KBM-7 (cell line): ENCODE data around the gene NCS1.

Experiments used
- DNase-seq: peaks from one replicate; pipeline ENCODE4 v3.0.0-alpha.2; 2015
- in situ Hi-C: fragments of 300-500 bp; cut with MboI; formaldehyde crosslinking; loops from 2 replicates; pipeline ENCODE4 v1.14.3; 2020; ENCODE audit warnings: low sequenced_read_pairs, low pct_unique_long_range_greater_than_20kb, mixed read lengths

The NCS1 gene

GRCh38 chr9:130144703-130145102 lies 27.5 kb upstream of the NCS1 start:
- in situ Hi-C loops, result no loop called here

GRCh38 chr9:130145658-130146057 lies 26.5 kb upstream of the NCS1 start:
- no peak for DNase-seq
- in situ Hi-C loops, result no loop called here

More at GRCh38 chr9:130144703-130145102, 27.5 kb upstream of the NCS1 start:
- no peak for DNase-seq

DNA sequence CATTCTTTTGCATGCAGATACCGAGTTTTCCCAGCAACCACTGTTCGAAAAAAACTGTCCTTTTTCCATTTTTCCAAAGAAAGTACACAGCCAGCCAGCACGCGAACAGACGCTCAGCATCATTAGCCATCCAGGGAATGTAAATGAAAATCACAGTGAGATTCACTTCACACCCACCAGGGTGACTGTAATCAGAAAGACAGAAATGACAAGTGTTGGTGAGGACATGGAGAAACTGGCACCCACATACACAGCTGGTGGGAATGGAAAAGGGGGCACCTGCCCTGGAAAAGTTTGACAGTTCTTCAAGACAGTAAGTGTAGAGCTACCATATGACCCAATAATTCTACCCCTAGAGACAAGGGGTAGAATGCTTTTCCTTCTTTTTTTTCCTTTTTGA lies 25.0 kb upstream of the NCS1 start:
- DNase-seq, result no peak
- in situ Hi-C loops, result no loop called here

DNA sequence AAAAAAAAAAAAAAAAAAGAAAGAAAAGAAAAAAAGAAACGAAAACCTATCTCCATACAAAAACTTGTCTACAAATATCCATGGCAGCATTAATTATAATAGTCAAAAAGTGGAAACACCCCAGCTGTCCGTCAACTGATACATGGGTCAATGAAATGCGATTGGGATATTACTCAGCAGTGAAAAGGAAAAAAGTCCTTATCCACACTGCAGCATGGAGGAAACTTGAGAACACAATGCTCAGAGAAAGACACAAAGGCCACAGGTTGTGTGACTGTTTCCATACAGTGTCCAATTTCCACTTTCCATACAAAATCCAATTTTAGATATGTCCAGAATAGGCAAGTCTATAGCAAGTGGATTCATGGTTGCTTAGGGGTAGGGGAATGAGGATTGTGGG lies 24.3 kb upstream of the NCS1 start:
- no peak for DNase-seq
- in situ Hi-C loops, result no loop called here

- in situ Hi-C loops, result no loop called here
- DNase-seq, result no peak
Measured at GRCh38 chr9:130149031-130149430, 23.2 kb upstream of the NCS1 start.

- no peak for DNase-seq
- in situ Hi-C loops, result no loop called here
Measured at GRCh38 chr9:130149654-130150286, 22.4 kb upstream of the NCS1 start.

- no peak for DNase-seq
- in situ Hi-C loops, result no loop called here
Measured at GRCh38 chr9:130150779-130151382, 21.3 kb upstream of the NCS1 start.

DNA sequence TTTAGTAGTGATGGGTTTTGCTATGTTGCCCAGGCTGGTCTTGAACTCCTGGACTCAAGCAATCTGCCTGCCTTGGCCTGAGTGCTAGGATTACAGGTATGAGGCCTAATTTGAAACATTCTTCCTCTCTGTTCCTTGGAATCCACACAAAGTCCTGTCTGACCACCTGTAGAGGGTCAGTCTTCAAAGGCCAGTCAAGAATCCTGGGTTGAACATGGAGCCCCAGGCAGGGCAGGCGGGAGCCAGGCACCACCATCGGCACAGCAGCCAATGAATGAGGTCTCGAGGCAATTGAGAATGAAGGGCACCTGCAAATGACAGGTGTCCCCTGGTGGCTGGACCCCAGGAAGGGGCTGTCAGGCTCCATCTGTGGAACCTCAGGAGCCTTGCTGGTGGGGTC lies 17.4 kb upstream of the NCS1 start:
- DNase-seq, result no peak
- in situ Hi-C loops, result no loop called here

- in situ Hi-C loops, result no loop called here
- no peak for DNase-seq
Measured at GRCh38 chr9:130155647-130156046, 16.6 kb upstream of the NCS1 start.

GRCh38 chr9:130156672-130157071 lies 15.5 kb upstream of the NCS1 start:
- no peak for DNase-seq
- in situ Hi-C loops, result no loop called here

DNA sequence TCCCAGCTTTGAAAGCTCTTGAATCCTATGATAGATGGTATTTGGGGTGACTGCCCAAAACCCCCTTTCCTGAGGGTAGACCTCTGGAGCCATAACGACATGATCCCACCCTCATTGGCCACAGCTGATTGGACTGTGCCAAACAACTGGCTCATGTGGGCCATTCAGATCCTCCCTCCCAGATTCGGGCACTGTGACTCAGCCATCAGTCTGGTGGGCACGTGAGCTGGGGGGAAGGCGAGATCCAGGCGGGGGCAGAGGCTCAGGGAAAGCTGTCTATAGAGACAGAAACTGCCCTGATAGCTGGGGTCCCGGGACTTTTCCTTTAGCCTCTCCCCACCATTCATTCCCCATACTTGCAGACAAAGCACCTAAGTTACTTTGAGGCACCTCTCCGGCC lies 15.1 kb upstream of the NCS1 start:
- in situ Hi-C loops, result no loop called here

DNA sequence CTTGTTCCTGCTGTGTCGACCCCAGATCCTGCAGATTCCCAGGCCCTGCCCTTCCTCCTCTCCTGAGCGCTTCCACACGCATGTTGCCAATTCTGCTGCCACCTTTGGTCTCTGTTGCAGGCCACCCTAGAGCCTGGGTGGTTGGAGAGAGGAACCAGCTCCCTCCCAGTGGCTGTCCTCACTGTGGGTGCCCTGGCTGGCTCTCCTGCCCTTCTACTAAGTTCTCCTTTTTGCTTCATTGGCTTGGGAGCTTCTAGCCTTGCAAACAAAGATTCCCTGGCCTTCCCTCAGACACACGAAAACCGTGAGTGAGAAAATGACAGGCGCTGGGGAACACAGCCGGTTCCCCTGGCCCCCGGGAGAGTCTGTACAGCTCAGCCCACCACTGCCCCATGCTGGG lies 14.2 kb upstream of the NCS1 start:
- no peak for DNase-seq
- in situ Hi-C loops, result no loop called here

More for the DNA sequence above, 15.1 kb upstream of the NCS1 start:
- DNase-seq, result no peak

- in situ Hi-C loops, result no loop called here
- DNase-seq, result no peak
Measured at GRCh38 chr9:130159057-130159456, 13.1 kb upstream of the NCS1 start.

- no peak for DNase-seq
- in situ Hi-C loops, result no loop called here
Measured at GRCh38 chr9:130159915-130160670, 12.1 kb upstream of the NCS1 start.

- in situ Hi-C loops, result no loop called here
- DNase-seq, result no peak
Measured at GRCh38 chr9:130160862-130161470, 11.2 kb upstream of the NCS1 start.

DNA sequence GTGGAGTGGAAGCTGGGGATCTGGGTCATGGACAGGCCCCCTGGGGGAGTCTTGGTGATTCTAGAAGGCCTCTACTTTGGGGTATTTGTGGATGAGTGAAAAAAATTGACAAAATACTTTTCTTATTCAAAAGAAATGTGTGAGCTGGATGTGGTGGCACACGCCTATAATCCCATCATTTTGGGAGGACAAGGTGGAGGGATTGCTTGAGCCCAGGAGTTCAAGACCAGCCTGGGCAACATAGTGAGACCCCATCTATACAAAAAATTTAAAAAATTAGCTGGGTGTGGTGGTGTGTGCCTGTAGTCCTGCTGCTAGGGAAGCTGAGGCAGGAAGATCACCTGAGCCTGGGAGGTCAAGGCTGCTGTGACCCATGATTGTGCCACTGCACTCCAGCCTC lies 6.6 kb upstream of the NCS1 start:
- no peak for DNase-seq
- in situ Hi-C loops, result no loop called here

DNA sequence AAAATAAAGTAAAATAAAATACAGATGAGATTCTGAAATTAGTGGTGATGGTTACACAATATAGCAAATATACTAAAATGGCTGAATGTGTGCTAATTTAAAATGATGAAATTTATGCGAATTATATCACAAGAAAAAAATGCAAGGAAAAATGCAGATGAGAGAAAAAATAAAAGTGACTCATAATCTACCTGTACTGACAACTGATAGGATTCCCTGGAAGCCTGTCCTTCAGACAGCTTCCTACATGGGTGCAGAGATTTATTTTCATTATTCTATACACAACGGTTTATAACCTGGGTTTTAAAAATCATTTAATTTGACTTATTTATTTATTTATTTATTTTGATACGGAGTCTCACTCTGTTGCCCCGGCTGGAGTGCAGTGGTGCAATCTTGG lies 5.8 kb upstream of the NCS1 start:
- DNase-seq, result no peak
- in situ Hi-C loops, result no loop called here

DNA sequence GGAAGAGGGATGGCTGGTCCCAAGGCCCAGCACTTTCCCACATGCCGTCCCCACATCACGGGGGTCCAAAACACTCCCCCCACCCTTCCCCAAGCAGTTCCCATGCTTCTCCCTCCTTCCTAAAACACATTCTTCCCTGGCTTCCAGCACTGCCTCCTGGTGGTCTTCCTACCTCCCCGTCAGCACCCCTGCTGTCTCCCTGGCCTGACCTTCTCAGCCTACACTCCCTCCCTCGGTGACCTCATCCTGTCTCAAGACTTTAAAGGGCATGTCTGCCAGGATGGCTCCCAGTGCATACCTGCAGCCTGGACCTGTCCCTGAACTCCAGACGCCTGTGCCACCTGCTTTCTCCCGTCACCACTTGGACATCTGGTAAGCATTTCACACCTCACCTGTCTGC lies 4.3 kb upstream of the NCS1 start:
- in situ Hi-C loops, result no loop called here
- DNase-seq, result no peak

DNA sequence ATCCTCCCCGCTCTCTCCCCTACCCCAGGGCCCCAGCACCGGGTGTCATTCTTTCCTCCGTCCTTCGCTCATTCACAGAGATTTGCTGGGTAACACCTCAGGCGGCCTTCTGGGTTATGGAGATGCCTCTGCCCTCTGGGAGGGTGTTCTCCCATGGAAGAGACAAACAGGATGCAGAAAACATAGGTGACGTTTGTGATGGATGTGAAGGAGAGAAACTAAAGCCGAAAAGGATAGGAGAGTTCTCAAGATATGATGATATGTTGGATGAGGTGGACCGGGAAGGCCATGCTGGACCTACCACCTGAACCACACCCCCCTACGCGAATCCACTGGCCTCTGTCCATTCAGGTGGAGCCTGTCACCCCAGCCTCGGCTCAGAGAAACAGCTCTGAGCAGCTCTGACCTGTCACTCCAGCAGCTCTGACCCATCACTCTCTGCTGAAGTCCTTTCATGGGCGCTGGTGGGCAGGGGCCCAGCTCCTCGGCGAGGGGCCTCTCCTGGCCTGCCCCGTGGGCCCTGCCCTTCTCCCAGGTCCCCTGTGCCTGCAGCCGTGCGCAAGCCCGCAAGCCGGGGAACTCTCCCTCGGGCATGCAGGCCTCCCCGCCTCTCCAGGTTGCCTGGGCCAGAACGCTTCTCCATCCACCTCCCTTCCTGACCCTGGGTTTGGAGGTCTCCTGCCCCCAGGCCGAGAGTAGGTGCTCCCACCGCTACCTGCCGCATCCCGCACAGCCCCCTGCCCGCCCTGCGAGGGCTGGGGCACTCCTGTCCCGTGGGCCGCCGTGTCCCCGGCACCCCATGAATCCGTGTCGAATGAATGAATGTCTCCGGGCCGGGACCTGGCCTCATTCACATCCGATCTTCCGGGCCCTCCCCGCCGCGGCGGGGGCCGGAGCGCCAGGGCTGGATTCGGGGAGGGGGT lies 717 bp upstream of the NCS1 start:
- in situ Hi-C loops, result no loop called here
- DNase-seq, result no peak
